ENCODE data around the gene MOAP1.
"Not testable (repeated sequence)": the region's sequence is repeated elsewhere in the genome, so short reads cannot be mapped to it uniquely, and the experiment has no call there.

The MOAP1 gene

GRCh38 chr14:93184391-93185348, at the start of gene MOAP1, which contains the start of gene LYSET:
Gene MOAP1, minus strand, starts transcription at chr14:93184897. Its CDS starts 655 bp downstream, at chr14:93184242.
Gene LYSET, plus strand, starts transcription at chr14:93185317. Its CDS starts 89 bp downstream, at chr14:93185406.
- peak within 1 kb of the TSS; percentile 97 for H3K4me3 ChIP-seq (ENCODE audit: low read depth, low read length)
- peak; percentile 54 for DNase-seq (ENCODE audit: low read depth)
- TF ChIP-seq, protein P1, sequence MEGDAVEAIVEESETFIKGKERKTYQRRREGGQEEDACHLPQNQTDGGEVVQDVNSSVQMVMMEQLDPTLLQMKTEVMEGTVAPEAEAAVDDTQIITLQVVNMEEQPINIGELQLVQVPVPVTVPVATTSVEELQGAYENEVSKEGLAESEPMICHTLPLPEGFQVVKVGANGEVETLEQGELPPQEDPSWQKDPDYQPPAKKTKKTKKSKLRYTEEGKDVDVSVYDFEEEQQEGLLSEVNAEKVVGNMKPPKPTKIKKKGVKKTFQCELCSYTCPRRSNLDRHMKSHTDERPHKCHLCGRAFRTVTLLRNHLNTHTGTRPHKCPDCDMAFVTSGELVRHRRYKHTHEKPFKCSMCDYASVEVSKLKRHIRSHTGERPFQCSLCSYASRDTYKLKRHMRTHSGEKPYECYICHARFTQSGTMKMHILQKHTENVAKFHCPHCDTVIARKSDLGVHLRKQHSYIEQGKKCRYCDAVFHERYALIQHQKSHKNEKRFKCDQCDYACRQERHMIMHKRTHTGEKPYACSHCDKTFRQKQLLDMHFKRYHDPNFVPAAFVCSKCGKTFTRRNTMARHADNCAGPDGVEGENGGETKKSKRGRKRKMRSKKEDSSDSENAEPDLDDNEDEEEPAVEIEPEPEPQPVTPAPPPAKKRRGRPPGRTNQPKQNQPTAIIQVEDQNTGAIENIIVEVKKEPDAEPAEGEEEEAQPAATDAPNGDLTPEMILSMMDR (IDR thresholded peaks at IDR 0.05; ENCODE audit: control insufficient read depth, extremely low read depth, insufficient read depth), result peak; percentile 26

GRCh38 chr14:93233078-93233477, 48.4 kb upstream of the MOAP1 start:
- not testable (repeated sequence) for DNase-seq (ENCODE audit: low read depth); H3K4me3 ChIP-seq (ENCODE audit: low read depth, low read length)

DNA sequence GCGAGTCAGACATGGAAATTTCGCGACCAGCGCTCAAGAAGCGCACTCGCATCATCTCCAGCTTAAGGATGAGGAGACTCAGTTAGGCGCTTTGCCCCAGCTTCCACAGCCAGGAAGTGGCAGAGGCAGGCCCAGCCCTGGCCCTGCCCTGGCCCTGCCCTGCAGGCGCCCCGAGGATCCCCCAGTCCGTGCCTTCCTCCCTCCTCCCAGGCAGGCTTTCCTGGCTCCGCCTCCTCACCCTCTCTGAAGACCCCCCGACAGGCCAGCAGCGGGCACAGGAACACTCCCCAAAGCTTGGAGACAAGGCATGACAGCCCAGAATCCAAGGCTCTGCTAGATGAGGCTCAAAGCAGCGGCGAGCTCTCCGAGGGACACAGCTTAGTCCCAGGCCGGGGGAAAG, 47.5 kb upstream of the MOAP1 start:
- no peak overlapping the region for H3K4me3 ChIP-seq (ENCODE audit: low read depth, low read length)
- DNase-seq (ENCODE audit: low read depth), result no peak
- TF ChIP-seq, protein P1 (IDR thresholded peaks at IDR 0.05; ENCODE audit: control insufficient read depth, extremely low read depth, insufficient read depth), result no peak

DNA sequence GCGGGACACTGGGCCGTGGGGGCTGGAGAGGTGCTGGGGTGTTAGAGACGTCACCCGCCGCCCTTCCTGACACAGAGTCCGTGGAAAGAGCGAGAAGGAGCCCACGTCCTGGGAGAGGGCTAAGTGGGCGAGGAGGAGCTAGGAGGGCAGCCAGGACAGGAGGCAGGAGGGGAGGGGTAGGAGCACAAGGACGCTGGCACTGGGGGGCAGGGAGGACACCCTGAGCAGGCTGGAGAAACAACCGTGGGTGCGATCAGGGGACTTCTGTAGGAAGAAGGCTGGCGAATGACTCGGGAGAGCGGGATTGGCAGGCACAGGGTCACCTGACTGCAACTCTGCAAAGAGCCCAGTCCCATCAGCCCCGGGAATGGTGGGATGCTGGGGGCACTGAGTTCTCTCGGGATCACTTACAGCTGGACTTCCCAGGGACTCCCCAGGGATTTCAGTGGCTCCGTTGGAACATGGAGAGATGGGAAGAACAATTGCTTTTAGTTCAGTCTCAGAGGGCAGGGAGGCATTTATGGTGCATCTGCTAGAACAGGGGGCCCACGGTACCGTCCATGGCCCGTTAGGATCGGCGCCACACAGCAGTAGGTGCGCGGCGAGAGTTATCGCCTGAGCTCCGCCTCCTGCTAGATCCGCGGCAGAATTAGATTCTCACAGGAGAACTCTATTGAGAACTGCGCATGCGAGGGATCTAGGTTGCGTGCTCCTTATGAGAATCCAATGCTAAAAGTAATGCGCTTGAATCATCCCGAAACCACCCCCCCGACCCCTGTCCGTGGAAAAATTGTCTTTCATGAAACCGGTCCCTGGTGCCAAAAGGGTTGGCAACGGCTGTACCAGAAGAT, 46.7 kb upstream of the MOAP1 start:
- peak overlapping the region; percentile 6; the same call in 1 of the 2 replicates for H3K4me3 ChIP-seq (ENCODE audit: low read depth, low read length)
- TF ChIP-seq, protein P1 (IDR thresholded peaks at IDR 0.05; ENCODE audit: control insufficient read depth, extremely low read depth, insufficient read depth), result no peak
- DNase-seq (ENCODE audit: low read depth), result no peak

GRCh38 chr14:93230539-93230938, 45.8 kb upstream of the MOAP1 start:
- no peak overlapping the region for H3K4me3 ChIP-seq (ENCODE audit: low read depth, low read length)
- TF ChIP-seq, protein P1 (IDR thresholded peaks at IDR 0.05; ENCODE audit: control insufficient read depth, extremely low read depth, insufficient read depth), result no peak
- DNase-seq (ENCODE audit: low read depth), result no peak

DNA sequence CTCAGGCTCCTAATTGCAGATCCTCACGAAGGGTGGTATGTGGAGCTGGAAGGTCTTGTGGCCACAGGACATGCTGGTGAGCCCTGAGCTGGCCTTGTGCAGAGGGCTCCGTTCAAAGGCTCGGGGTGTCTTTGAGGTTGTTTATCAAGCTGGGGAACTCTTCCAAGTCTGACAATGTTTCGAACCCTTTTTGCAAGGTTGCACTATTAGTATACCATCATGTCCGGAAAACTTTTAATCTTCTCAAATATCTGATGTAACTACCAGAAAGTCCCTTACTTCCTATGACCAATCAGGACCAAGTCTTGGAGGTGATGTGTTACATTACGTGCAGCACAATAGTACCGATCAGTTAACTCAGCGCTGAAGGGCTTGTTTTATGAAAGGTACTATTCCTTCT, 43.9 kb upstream of the MOAP1 start:
- H3K4me3 ChIP-seq (ENCODE audit: low read depth, low read length), result no peak overlapping the region
- DNase-seq (ENCODE audit: low read depth), result no peak
- TF ChIP-seq, protein P1 (IDR thresholded peaks at IDR 0.05; ENCODE audit: control insufficient read depth, extremely low read depth, insufficient read depth), result no peak

DNA sequence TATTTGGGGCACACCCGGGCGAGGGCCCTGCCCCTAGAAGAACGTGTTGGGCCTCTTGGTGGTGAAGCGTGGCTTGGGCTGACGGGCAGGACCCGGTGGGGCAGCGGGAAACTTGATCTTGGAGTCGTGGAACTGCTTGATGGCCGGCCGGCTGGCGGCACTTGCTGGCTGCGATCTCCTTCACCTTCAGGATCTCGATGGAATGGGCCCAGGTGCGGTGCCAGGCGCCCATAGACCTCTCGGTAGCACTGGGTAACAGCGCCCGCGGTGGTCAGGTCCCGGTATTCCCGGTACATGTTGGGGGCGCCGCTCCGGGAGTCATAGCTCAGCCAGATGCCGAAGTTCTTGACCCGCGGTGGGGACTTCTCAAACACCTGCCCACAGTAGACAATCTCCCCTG, 38.9 kb upstream of the MOAP1 start:
- H3K4me3 ChIP-seq (ENCODE audit: low read depth, low read length), result no peak overlapping the region
- no peak for DNase-seq (ENCODE audit: low read depth)
- TF ChIP-seq, protein P1 (IDR thresholded peaks at IDR 0.05; ENCODE audit: control insufficient read depth, extremely low read depth, insufficient read depth), result no peak

Data from LNCaP clone FGC (cell line).